ENCODE data around the gene CEP131. TPM values are rescaled to one million over a fixed set of nuclear protein-coding genes. Genes with fewer than 3 reads are reported as not detected.

Gene CEP131
- total and polyA plus RNA-seq, 2 of the 8 experiments (the other 6 are each of a cell fraction or from before 2014, with no cell fraction given): 5.9 to 23.2 TPM

DNA sequence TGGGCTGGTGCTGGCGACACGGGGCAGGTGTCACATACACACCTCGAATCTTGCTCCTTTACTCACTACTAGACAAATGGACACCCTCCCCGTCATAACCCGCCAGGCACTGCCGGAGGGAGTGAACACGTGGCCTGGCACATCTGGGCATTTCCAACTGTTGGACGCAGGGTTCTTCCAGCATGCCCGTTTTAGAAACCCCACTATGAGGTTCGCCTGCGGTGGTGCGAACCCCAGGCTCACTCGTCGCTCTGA, 6.8 kb upstream of the CEP131 start:
- Histone ChIP-seq H3K23ac (ENCODE audit: insufficient read length) (no peak overlapping the region), H4K20me1 (replicated peaks in 1 of 2; ENCODE audit: control insufficient read depth in 1 of 2, insufficient read depth in 2 of 2, low read length in 2 of 2) (peaks cover 0 to 9% of the 10 kb centered on the region in 2 experiments), H3K18ac (ENCODE audit: extremely low read depth, low read length) (no peak overlapping the region), H3K56ac (replicated peaks; ENCODE audit: insufficient read length, low read depth, low read length) (no peak overlapping the region), H3K79me2 (ENCODE audit: control insufficient read depth in 1 of 2, insufficient read depth in 2 of 2, low read length in 2 of 2) (no peaks in the 10 kb centered on the region), H2BK120ac (replicated peaks; ENCODE audit: low read depth, low read length) (no peak overlapping the region), H3K79me1 (ENCODE audit: low read depth, low read length) (no peaks in the 10 kb centered on the region; the same call in 1 of the 2 replicates), H3K9me3 (ENCODE audit: insufficient read depth in 2 of 2, low read depth in 1 of 2, low read length in 1 of 2) (no peaks in the 10 kb centered on the region; a peak in 1 of 4 replicates), H3K4me2 (ENCODE audit: insufficient read depth in 1 of 2, low read depth in 2 of 2, low read length in 2 of 2) (no peak overlapping the region), H4K91ac (replicated peaks; ENCODE audit: insufficient read length, low read length) (no peak overlapping the region), H4K5ac (ENCODE audit: insufficient read length, low read depth, low read length) (no peak overlapping the region), H3K4me1 (replicated peaks in 1 of 4; ENCODE audit: control insufficient read depth in 3 of 4, insufficient read depth in 4 of 4, low read length in 3 of 4) (no peaks in the 10 kb centered on the region), H2BK15ac (ENCODE audit: low read length) (no peak overlapping the region), H3K23me2 (ENCODE audit: low read depth, low read length) (no peaks in the 10 kb centered on the region), H2BK5ac (ENCODE audit: low read depth, low read length) (no peak overlapping the region), H3K9ac (replicated peaks in 1 of 4; ENCODE audit: extremely low read depth in 1 of 4, low read depth in 3 of 4, low read length in 3 of 4) (no peak overlapping the region), H3K27ac (ENCODE audit: low read depth, low read length) (no peak overlapping the region), H2BK12ac (ENCODE audit: low read depth, low read length) (no peak overlapping the region), H3K14ac (ENCODE audit: insufficient read length) (no peak overlapping the region), H3K4me3 (ENCODE audit: extremely low read depth in 1 of 4, insufficient read depth in 2 of 4, low read depth in 3 of 4, low read length in 4 of 4) (no peak overlapping the region), H2BK20ac (ENCODE audit: low read length) (no peak overlapping the region), H3K36me3 (ENCODE audit: control insufficient read depth in 2 of 4, insufficient read depth in 4 of 4, low read length in 3 of 4) (peaks cover 0 to 18% (median 4%) of the 10 kb centered on the region in 4 experiments; a peak in 5 of 8 replicates), H3K27me3 (replicated peaks in 1 of 4; ENCODE audit: control insufficient read depth in 3 of 4, extremely low read depth in 1 of 4, insufficient read depth in 3 of 4, low read length in 3 of 4) (no peaks in the 10 kb centered on the region), H3K4ac (replicated peaks; ENCODE audit: insufficient read length, low read depth, low read length) (no peak overlapping the region), H2AK5ac (ENCODE audit: low read depth, low read length) (no peak overlapping the region), H4K8ac (ENCODE audit: extremely low read depth, insufficient read depth, low read length) (no peak overlapping the region), H2AFZ (ENCODE audit: low read length) (no peak overlapping the region)
- WGBS, 2 experiments (ENCODE audit: extremely low coverage in 1 of 2, insufficient coverage in 1 of 2, insufficient read length in 1 of 2, insufficient replicate concordance in 2 of 2, low coverage in 1 of 2, low lambda C conversion rate in 2 of 2, missing lambda C conversion rate in 1 of 2): 94% methylated on average over 14 of the region's 14 CpGs; no CpG with 5 or more reads in 1 of the 2 experiments
- DNase-seq (ENCODE audit: low read depth in 1 of 2, low spot score in 2 of 2) (no peak), FAIRE-seq (no peak)
- ChIA-PET CTCF (ENCODE audit: partially characterized antibody) (interaction anchor here (0.6 to 1.7 kb wide), 10 partner anchors 10 to 1601 kb away, joined by 3 to 7 read pairs (median 3); partner anchors contain the start of genes NDUFAF8 and TEPSIN), POLR2A (ENCODE audit: partially characterized antibody) (interaction anchor here (1.0 to 1.7 kb wide), 4 partner anchors 9 to 279 kb away, joined by 3 to 10 read pairs (median 3); partner anchors contain the start of genes NDUFAF8 and TEPSIN)
- TF ChIP-seq SIRT6 (IDR thresholded peaks at IDR 0.05; ENCODE audit: low read length): no peak
- no peak for TF ChIP-seq CHD2 (IDR thresholded peaks at IDR 0.05; ENCODE audit: low read length)
- TF ChIP-seq SRF (IDR thresholded peaks at IDR 0.05; ENCODE audit: low read depth, low read length): no peak
- TF ChIP-seq, protein P1, sequence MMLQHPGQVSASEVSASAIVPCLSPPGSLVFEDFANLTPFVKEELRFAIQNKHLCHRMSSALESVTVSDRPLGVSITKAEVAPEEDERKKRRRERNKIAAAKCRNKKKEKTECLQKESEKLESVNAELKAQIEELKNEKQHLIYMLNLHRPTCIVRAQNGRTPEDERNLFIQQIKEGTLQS (IDR thresholded peaks at IDR 0.05; ENCODE audit: insufficient read depth, low read depth, low read length): no peak
- no peak for TF ChIP-seq GTF2F1 (IDR thresholded peaks at IDR 0.05; ENCODE audit: borderline replicate concordance, low read depth, low read length)
- TF ChIP-seq CBX8 (IDR thresholded peaks at IDR 0.05; ENCODE audit: borderline replicate concordance, low read depth, low read length): no peak
- TF ChIP-seq POLR2A (IDR thresholded peaks at IDR 0.05; ENCODE audit: control extremely low read depth in 1 of 2, low read depth in 2 of 2, low read length in 2 of 2): no peak
- TF ChIP-seq KDM5A (IDR thresholded peaks at IDR 0.05; ENCODE audit: low read length): no peak
- TF ChIP-seq SP4 (IDR thresholded peaks at IDR 0.05; ENCODE audit: low read length): no peak
- no peak for TF ChIP-seq SP1 (IDR thresholded peaks at IDR 0.05; ENCODE audit: low read depth, low read length)
- no peak for TF ChIP-seq CEBPB (IDR thresholded peaks at IDR 0.05; ENCODE audit: low read depth, low read length)
- no peak for TF ChIP-seq KDM4A (IDR thresholded peaks at IDR 0.05; ENCODE audit: low read depth, low read length, severe bottlenecking)
- no peak for TF ChIP-seq POU5F1 (IDR thresholded peaks at IDR 0.05; ENCODE audit: low read depth, low read length)
- no peak for TF ChIP-seq RXRA (IDR thresholded peaks at IDR 0.05; ENCODE audit: insufficient read depth, low read depth, low read length)
- no peak for TF ChIP-seq EP300 (IDR thresholded peaks at IDR 0.05; ENCODE audit: borderline replicate concordance in 1 of 2, low read depth in 2 of 2, low read length in 2 of 2)

Measured in H1 (cell line).